GM19043 (cell line): ENCODE measurements around the gene MYL4.
"Not testable (repeated sequence)": the region's sequence is repeated elsewhere in the genome, so short reads cannot be mapped to it uniquely, and the experiment has no call there.

ENCODE experiments used
- ATAC-seq: cut with Tn5 transposase; IDR thresholded peaks from one replicate; pipeline ENCODE4 v1.9.1; 2021; ENCODE audit warnings: low read depth; ENCODE audit not compliant: unreplicated experiment

The MYL4 gene

DNA sequence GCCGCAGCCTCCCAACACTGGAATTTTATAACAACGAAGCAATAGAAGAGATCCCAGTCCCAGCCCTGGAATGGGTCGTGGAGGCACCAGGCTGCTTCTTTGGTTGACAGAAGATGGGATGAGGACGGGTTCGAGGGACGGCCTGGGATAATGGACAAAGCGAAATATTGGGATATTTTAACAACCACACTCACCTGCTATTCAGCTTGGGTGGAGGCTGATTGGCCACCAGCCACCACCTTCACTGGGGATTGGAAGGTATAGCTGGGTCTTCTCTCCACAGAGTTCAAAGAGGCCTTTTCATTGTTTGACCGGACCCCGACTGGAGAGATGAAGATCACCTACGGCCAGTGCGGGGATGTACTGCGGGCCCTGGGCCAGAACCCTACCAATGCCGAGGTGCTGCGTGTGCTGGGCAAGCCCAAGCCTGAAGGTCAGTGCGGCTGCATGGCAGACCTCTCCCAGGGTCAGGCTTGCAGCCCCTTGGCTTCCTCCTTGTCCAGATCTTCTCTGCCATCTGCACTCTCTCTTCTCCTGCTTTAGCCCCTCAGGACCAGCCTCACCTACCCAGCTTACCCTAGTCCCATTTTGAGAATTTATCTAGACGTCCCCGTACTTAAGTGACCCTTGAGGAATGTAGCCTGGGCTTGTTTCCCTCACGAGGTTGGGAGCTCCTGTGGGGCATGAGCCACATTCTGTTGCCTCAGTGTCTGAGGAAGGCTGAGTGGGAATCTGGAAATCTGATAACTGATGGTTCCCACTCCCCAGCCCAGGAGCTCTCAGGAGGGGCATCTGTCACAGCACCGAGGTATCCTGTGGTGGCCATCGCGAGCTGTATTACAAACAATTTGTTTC, 10.7 kb downstream of the MYL4 start:
- ATAC-seq = no peak

GRCh38 chr17:47220531-47220999, 11.4 kb downstream of the MYL4 start:
- no peak for ATAC-seq

- no peak for ATAC-seq
Measured at GRCh38 chr17:47221154-47221553, 12.0 kb downstream of the MYL4 start.

DNA sequence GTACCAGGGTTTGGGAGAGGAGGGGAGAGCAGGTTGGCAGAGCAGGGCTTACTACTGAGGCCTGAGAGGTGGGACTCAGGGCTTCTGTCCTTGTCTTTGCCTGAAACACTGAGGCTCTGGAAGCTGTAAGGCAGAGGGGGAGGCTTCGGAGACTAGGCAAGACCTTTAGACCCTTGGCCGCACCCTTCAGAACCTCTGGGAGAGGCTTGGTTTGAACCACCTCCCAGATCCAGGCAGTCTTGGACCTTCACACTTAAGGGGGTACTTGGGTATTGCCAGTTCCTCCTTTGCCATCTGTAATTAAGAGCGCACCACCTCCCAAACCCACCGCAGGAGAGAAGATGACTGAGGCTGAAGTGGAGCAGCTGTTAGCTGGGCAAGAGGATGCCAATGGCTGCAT, 12.9 kb downstream of the MYL4 start:
- ATAC-seq = no peak

DNA sequence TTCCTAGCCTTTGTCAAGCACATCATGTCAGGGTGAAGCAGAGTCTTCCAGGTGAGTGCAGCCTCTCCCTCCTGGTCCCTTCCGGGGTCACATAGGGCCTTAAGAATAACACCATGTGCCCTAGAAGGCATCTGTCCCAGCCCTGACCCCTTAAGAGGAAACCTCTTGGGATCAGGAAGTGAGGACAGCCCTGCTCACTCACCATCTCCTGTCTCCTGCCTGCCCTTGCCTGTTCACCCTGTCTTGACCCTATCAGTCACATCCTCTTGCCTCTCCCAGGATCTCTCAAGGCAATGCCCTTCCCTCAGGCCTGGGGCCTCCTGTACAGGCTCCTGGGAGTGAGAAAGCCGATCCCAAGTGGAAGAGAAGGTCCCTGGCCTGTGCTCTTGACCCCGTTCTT, 13.9 kb downstream of the MYL4 start:
- no peak for ATAC-seq

GRCh38 chr17:47223460-47223859, 14.3 kb downstream of the MYL4 start:
- ATAC-seq = no peak

GRCh38 chr17:47224077-47224476, 14.9 kb downstream of the MYL4 start:
- not testable (repeated sequence) for ATAC-seq

GRCh38 chr17:47224966-47225365, 15.8 kb downstream of the MYL4 start:
- ATAC-seq = no peak

DNA sequence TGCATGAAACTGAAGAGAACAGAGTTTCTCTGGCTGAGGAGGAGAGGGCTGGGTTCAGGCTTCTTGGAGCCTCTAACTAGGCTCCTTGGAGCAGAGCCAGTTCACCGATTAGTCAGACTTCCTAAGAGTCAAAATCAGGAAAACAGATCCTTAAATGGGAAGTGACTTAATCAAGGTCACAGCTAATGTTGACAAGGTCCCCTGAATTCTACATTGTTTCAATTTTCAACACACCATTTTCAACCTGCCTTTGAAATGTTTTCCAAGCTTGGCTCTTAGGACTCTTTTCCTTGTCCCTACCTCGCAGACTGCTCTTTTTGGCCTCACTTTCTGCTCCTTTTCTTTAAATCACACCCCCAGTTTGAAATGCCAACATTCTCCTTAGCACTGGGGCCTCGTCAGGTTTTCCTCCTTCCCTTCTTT, 16.3 kb downstream of the MYL4 start:
- no peak for ATAC-seq

DNA sequence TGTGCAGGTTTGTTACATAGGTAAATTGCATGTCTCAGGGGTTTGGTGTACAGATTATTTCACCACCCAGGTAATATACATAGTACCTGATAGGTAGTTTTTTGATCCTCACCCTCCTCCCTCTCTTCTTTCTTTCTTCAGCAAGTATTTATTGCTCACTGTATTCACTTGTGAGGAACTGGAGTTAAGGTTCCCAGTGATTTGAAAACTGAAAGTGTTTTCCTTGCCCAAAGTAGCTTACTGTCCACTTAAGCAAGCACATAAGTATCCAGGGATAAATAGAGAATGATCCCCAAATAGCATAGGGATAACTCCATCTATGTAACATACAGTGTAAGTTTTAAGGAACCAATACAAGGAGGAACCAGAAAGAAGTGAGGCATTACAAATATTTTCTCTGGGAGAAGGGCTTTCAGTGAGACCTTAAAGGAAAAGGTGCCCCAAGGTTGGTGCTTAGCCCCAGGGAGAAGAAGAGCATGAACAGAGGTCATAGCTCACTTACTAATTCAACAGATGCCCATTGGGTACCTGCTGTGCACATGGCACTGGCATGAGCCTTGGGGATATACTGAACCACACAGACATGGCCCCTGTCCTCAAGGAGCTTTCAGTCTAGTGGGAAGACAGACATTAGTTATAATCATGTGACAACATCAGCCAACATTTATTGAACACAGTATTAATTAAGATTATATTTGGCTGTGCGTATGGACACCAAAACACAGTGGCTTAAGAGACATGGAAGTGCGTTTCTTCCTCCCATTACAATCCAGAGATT, 17.0 kb downstream of the MYL4 start:
- ATAC-seq = no peak

- no peak for ATAC-seq
Measured at GRCh38 chr17:47227862-47228261, 18.7 kb downstream of the MYL4 start.

- no peak for ATAC-seq
Measured at GRCh38 chr17:47229535-47230443, 20.6 kb downstream of the MYL4 start.

DNA sequence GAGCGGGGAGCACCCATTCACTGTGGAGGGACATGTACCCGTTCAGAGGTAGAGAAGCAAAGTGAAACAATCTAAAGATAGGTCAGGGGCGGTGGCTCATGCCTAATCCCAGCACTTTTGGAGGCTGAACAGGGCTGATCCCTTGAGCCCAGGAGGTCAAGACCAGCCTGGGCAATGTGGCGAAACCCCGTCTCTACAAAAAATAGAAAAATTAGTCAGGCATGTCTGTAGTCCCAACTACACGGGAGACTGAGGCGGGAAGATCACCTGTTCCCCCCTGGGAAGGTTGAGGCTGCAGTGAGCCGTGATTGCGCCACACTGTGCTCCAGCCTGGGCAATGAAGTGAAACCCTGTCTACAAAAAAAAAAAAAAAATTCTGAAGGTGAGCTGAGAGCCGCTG, 21.7 kb downstream of the MYL4 start:
- no peak for ATAC-seq

GRCh38 chr17:47231334-47231733, 22.2 kb downstream of the MYL4 start:
- no peak for ATAC-seq

DNA sequence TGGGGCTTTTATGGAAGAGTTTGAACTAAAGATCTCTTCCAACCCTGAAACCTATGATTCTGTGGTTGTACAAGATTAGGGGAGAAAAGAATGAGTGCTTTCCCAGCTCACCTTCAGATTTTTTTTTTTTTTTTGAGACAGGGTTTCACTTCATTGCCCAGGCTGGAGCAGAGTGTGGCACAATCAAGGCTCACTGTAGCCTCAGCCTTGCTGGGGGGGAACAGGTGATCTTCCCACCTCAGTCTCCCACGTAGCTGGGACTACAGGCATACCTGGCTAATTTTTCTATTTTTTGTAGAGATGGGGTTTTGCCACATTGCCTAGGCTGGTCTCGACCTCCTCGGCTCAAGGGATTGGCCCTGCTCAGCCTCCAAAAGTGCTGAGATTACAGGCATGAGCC, 22.7 kb downstream of the MYL4 start:
- ATAC-seq = no peak

DNA sequence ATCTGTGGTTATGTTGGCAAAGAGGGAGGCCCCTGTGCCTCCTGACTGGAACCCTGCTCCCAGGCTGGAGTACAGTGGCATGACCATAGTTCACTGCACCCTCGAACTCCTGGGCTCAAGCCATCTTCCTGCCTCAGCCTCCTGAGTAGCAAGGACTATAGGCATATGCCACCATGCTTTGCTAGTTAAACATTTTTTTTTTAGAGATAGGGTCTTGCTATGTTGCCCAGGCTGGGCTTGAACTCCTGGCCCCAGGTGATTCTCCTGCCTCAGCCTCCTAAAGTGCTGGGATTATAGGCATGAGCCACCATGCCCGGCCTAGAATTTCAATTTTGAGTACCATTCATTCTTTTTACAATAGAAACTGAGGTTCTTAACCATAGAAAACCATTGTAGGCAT, 23.3 kb downstream of the MYL4 start:
- ATAC-seq = no peak

- ATAC-seq = no peak
Measured at GRCh38 chr17:47235506-47235905, 26.4 kb downstream of the MYL4 start.

DNA sequence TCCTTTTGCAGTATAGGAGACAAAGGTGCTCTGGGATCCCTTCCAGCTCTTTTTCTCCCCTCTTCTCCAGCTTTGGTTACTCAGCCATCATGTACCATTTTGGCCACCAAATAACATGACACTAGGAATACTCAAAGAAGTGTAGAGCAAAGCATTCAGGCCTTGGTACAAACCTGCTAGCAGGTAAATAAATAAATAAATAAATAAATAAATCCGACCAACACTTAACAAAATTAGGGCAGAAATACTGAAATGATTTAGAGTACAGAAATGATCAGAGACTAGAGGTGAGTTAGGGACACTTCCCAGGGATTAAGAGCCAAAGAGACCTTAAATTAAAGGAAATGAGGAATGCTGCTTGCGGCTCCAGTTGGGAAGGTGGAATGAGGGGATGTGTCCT, 26.8 kb downstream of the MYL4 start:
- ATAC-seq = no peak

- ATAC-seq = no peak
Measured at GRCh38 chr17:47237841-47238240, 28.7 kb downstream of the MYL4 start.

DNA sequence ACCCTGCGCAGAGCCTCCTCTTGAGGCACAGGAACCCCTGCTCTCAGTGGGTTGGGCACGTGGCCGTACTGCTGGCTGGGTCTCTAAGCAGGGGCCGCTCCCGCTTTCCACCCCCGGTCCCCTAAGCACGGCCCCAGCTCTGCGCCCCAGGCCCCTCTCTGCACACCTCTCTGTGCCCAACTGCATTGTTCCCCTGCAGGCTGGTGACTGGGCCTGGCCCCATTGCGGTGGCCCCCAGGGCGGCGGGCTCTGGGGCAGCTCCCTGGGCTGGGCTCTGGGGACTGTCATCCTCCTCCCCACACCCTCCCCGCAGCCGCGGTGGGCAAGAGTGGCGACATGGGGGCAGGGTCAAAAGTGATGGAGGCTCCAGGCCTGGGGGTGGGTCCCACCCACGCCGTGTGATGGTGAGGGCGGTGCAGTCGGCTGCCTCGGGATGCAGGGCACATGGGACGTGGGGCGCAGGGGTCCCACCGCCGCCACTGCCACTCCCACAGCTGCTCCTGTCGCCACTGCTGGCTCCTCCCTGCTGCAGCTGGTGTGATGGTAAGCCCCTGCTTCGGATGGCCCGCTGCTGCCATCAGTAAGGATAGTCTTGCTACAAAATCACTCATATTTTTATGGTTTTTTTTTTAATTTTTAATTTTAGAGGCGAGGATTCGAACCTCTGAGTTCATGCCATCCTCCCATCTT, 29.3 kb downstream of the MYL4 start:
- no peak for ATAC-seq
